ENCODE data around the gene NEDD4L.

DNA sequence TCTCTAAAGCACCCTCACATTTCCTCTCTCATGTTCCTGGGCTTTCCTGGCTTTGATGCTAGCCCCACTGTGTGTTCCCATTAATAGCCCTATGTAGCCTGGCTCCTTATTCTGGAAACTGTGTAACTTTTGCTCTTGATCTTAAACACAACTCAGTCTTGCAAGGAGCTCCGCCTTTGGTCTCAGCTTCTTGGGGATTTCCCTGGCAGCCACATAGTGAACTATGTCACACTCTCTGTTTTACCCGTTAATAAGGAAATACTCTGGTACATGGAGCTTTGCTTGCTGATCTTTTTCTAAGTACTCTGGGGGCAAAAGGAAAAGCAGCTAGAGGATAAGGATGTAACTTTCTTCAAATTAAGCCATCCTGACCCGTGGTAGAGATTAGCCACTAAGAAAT lies 259.3 kb downstream of the NEDD4L start:
- TF ChIP-seq ZNF274 (IDR thresholded peaks at IDR 0.05; ENCODE audit: low read depth, low read length) (no peak), YY1 (IDR thresholded peaks at IDR 0.05; ENCODE audit: insufficient read depth, insufficient read length) (no peak)

Data from NT2/D1 (cell line).